GM20000 (cell line): ENCODE results near the gene DDAH2.

ENCODE experiments used
- DNase-seq: peaks from one replicate; pipeline ENCODE4 v3.0.0; 2012; ENCODE audit warnings: low spot score
- TF ChIP-seq, protein P1 (sequence below): IDR thresholded peaks from 2 replicates; pipeline ENCODE4 v1.5.1; 2012; ENCODE audit warnings: mild to moderate bottlenecking, control low read depth; ENCODE audit errors: extremely low read depth, missing control alignments

Gene DDAH2

DNA sequence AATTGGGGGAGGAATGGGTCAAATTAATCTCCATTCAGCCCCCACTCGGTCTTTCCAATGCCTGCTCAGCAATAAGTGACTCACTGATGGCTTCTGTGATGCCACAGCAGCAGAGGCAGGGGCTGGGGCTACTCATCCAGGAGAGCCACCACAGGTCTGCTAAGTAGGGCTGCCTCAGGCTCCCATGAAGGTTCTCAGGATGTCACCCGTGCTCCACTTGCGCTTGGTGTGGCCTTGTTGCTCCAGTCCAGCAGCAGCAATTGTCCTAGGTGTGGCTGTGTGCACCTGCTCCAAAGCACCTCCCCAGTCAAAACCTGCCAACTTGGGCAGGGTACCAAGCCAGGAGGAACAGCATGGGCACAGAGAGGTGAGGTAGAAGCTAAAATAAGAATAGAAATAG lies 6.9 kb downstream of the DDAH2 start:
- TF ChIP-seq, protein P1, sequence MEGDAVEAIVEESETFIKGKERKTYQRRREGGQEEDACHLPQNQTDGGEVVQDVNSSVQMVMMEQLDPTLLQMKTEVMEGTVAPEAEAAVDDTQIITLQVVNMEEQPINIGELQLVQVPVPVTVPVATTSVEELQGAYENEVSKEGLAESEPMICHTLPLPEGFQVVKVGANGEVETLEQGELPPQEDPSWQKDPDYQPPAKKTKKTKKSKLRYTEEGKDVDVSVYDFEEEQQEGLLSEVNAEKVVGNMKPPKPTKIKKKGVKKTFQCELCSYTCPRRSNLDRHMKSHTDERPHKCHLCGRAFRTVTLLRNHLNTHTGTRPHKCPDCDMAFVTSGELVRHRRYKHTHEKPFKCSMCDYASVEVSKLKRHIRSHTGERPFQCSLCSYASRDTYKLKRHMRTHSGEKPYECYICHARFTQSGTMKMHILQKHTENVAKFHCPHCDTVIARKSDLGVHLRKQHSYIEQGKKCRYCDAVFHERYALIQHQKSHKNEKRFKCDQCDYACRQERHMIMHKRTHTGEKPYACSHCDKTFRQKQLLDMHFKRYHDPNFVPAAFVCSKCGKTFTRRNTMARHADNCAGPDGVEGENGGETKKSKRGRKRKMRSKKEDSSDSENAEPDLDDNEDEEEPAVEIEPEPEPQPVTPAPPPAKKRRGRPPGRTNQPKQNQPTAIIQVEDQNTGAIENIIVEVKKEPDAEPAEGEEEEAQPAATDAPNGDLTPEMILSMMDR = no peak

DNA sequence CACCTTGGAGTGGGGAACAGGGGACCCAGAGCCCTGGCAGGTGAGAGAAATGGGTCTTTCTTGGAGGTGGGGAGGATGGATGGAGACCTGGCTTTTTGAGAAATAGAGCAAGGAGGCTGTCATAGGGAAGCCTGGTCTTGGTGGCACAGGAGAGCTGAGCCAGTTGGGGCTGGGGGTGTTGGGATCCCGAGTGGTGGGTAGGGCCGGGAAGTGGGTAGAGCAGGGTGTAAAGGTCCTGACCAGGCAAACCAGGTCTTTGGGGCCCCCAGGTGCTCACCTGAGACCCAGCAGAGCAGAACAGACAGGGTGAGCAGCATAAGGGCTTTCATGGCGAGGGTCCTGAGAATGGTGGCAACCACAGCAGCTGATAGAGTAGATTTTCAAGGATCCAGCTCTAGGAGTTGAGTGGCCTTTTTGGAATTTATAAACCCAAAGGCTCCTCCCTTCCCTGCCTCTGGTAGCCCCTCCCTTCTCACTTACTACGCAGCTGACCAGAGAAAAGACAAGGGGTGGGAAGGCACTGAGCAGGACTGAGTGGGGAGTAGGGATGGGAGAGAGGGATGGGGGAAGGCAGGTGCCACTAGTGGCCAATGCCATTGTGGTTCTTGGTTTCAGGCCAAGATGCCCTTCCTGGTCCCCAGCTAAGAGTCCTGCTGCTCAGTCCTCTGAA lies 7.6 kb downstream of the DDAH2 start, which contains the start of gene LY6G6C:
TSS of gene LY6G6C (minus strand) at position 396 of the 670 bp plus-strand sequence. CDS start at position 329, 67 bp downstream.
- TF ChIP-seq, protein P1 = no peak
- no peak for DNase-seq

More for the DNA sequence above, 6.9 kb downstream of the DDAH2 start:
- DNase-seq = no peak

DNA sequence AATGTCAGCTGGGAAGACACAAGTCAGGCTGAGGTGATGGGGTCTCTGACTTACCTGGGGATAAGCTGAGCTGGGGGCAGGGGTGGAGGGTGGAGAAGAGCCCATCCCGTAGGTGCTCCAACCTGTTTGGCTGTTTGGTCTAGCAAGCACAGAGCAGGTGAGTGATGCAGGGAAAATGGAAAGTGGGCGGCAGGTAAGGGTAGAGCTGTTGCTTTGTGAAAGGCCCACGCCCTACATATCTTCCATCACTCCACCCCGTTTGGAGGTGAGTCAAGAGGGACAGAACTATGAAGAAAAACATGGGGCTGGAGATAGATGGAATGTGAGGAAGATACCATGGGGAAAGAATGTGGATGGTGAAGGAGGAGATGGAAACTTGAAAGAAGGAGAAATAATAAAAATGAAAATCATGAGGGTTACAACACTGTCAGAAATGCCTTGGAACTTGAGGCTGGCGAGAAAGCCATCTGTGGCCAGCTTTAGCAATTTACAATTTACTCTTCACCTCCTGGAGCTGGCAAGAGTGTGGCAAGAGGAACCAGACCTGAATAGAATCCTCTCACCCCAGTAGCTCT lies 8.8 kb downstream of the DDAH2 start:
- DNase-seq = no peak
- TF ChIP-seq, protein P1 = no peak

DNA sequence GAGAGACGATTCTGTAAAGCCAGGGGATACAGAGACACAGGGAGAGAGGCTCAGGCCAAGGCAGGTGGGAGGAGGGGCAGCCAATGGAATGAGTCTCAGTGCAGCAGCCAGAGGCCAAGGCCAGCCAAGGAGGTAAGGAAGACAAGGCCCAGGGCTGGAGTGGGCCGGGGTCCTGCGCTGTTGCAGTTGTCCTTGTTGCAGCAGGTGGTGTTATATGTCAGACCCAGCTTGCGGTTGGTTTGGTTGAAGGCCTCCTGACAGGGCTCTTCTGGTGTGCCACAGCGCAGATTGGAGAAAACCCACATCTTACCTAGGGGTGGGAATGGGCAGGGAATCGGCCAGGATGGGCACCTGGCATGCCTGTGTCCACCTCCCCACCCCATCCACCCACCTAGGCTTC lies 10.1 kb downstream of the DDAH2 start:
- TF ChIP-seq, protein P1 = no peak
- no peak for DNase-seq

DNA sequence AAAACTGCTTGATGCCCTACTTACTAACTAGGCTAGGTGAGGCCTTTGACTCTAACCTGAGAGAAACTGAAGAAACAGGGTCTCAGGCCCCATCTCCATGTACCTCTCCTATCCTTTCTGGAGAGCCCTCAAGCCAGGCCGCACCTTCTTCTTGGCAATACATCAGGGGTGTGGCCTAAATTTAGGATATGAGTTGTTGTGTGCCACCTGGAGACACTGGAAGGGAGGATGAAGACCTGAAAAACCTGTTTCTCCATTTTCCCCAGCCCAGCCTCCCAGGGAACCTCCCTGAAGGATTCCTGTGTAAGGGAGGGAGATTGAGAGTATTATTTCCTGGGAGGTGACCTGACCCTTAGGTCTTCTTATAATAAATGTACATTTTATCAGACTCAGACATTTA lies 10.8 kb downstream of the DDAH2 start:
- no peak for DNase-seq
- TF ChIP-seq, protein P1 = no peak

DNA sequence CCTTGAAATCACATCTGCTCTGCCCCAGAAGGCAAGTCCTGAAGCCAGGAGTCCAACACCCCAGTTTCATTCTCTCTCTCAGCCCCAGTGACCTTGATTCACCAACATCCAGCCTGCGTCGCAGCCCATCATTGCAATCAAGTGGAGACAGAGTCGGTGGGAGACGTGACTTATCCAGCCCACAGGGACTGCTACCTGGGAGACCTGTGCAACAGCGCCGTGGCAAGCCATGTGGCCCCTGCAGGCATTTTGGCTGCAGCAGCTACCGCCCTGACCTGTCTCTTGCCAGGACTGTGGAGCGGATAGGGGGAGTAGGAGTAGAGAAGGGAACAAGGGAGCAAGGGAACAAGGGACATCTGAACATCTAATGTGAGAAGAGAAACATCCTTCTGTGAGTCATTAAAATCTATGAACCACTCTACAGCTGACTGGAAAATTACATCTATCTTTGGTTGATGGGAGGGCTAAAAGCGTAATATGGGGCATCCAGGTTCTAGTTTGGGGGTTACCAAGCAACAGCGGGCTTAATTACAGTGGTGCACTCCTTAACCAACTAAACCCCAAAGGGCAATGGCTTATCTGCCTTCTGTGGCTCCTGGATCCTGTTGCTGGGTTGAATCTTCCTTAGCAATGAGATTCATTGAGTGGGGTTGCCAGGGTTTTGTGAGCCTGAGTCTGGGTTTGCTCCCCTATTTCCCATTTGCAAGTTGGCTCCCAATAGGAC lies 11.4 kb downstream of the DDAH2 start:
- TF ChIP-seq, protein P1 = no peak
- no peak for DNase-seq
